ENCODE measurements around the gene REPIN1.

GRCh38 chr7:150332852-150333635, 35.6 kb upstream of the REPIN1 start:
- TF ChIP-seq, protein P1, sequence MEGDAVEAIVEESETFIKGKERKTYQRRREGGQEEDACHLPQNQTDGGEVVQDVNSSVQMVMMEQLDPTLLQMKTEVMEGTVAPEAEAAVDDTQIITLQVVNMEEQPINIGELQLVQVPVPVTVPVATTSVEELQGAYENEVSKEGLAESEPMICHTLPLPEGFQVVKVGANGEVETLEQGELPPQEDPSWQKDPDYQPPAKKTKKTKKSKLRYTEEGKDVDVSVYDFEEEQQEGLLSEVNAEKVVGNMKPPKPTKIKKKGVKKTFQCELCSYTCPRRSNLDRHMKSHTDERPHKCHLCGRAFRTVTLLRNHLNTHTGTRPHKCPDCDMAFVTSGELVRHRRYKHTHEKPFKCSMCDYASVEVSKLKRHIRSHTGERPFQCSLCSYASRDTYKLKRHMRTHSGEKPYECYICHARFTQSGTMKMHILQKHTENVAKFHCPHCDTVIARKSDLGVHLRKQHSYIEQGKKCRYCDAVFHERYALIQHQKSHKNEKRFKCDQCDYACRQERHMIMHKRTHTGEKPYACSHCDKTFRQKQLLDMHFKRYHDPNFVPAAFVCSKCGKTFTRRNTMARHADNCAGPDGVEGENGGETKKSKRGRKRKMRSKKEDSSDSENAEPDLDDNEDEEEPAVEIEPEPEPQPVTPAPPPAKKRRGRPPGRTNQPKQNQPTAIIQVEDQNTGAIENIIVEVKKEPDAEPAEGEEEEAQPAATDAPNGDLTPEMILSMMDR (IDR thresholded peaks at IDR 0.05; ENCODE audit: low read depth, low read length) = no peak
- no peak for TF ChIP-seq EZH2phosphoT487 (IDR thresholded peaks at IDR 0.05; ENCODE audit: low read depth)

Measured in OCI-LY3 (cell line).